ENCODE measurements around the gene CCND3.

The CCND3 gene

DNA sequence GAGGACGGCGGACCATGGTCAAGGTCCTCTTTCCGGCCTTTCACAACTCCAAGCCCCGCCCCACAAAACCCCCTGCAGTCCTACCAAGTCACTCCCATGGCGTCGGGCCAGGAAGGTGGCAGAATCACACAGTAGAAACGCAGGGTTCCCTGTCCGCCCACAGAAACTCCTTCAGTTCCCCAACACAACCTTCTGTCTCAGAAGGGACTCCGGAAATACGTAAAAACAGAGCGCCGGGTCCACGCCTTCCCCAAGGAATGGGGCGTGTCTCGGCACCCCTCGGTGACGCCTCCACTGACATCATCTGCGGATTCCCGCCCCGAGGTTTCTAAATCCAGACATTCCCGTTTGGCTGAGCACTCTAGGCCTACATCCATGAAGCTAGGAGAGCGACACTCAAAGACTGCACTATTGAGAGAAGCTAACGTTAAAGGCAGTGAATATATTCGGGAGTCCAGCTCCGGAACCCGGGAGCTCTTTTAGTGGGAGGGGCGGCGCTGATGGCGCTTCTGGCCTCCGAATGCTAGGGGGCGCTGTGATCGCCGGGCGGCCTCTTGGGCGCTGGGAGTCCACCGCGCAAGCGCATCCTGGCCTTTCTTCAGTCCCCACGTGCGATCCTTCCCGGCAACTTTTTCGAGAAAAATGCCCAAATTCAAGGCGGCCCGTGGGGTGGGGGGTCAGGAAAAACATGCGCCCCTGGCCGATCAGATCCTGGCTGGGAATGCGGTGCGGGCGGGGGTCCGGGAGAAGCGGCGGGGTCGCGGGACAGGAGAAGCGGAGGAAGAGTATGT is 20.5 kb downstream of the CCND3 start, which contains the start of the genes BYSL and MED20:
TSS of gene BYSL (plus strand) at position 579 of the 791 bp plus-strand sequence. CDS start at position 643, 64 bp downstream.
TSS of gene MED20 (minus strand) at position 219 of the 791 bp plus-strand sequence. CDS start at position 98, 121 bp downstream.
- DNase-seq = peak; percentile 91

DNA sequence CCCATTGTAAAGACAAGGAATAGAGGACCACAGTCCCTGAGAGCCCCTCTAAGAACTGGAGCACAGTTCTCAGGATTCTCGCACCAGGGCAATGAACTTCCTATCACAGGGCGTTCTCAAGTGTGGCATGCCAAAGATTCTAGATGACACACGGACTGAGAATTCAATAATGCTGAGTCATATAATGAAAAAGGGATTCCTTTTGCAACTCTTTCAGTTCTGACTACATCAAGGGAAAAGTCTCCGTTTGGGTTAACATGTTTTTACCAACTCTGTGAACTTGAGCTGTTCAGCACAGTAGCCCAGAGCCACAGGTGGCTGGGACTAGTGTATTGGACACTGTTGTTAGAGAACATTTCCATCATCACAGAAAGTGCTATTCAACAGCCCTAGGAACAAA is 24.1 kb downstream of the CCND3 start:
- DNase-seq = no peak

DNA sequence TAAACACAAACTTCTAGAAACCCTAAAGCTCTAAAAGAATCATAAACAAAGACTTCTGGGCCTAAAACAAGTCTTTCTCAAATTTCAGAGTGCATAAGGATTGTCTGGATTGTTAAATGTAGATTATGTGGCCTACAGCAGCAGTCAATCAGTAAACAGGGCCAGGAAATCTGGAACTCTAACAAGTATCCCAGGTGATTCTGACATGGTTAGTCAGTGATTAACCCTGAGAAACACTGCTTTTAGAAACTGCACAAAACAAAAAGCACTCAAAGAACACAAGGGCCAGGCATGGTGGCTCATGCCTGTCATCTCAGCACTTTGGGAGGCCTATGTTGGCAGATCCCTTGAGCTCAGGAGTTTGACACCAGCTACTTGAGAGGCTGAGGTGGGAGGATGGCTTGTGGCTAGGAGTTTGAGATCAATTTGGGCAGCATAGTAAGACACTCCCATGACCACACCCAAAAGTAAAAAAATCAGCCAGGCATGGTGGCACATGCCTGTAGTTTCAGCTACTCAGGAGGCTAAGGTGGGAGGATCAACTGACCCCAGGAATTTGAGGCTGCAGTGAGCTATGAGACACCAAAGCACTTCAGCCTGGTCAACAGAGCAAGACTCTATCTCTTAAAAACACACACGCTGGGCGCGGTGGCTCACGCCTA is 26.6 kb downstream of the CCND3 start:
- no peak for DNase-seq

DNA sequence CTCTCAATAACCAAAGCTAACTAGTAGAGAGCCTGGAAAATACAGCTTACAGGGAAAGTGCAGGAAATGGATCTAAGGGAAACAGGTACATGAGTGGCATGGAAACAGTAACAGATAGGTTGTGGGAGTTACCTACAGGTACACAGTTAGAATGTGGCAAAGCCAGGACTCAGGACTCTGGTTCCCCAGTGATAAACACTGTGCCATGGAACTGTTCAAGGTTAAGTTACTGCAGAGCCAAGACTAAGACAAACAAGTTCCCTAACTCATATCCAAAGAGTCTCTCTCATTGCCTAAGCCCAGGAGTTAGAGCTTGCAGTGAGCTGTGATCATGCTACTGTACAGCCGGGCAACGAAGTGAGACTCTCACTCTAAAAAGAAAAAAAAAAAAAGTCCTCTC is 27.3 kb downstream of the CCND3 start:
- DNase-seq = no peak

DNA sequence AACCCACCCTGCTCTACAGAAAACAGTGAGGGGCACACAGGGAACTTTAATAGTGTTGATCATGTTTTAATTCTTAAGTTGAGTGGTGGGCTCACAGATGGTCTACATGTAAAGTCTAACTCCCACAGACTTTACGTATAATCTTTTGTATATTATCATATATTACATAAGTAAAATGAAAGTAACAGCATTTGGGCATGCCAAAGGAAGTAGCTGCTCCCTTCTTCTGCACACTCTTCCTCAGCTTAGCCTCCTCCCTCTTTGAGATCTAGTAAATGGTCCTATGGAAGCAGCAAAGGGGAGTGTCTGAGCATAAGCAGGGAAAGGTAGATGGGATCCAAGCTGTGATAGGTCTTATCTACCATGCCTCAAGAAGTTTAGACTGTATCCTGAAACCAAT is 31.9 kb downstream of the CCND3 start:
- DNase-seq = no peak

DNA sequence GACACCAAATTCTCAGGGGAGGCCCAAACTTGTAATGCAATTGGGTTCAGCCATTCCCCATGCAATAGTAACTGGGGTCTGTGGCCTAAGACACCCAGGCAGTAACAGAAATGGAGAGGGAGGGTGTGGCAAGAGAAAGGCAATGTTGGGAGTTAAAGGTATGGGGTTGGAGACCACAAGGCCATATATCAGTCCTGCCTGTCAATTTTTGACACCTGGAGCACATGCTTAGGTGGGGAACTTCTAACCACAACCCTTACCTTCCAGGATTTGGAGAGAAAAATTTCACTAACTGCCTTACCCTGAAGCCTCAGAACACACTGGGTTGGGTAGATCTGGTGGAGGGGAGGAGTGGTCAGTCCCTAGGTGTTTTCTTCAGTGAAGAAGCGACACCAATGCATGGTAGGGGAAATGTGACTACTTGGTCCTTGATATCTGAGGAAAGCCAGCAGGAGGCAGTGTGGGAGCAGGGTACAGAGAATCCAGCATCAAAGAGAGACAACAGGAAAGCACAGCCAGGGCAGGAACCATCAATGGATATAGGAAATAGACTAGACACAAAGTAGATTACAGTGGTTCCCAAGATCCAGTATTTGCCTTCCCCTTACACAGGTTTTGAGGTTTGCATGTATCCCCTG is 39.6 kb downstream of the CCND3 start:
- peak; percentile 42 for DNase-seq

DNA sequence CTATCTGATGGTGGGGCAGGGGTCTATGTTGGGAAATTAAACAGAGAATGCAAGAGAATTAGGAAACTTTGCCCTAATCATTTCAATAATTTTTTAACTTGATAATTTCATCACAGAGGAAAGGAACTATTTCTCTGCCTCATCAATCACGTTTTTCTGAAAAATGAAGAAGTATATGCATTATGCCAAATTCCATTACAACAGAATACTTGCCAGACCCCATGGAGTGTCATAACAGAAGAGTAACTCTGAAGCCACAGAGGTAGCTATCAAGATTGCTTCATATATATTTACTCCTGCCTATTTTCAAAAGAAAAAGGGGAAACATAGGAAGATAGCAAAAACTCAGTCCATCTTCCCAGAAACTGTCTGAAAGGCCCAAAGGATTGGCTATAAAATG is 40.7 kb downstream of the CCND3 start:
- DNase-seq = no peak

DNA sequence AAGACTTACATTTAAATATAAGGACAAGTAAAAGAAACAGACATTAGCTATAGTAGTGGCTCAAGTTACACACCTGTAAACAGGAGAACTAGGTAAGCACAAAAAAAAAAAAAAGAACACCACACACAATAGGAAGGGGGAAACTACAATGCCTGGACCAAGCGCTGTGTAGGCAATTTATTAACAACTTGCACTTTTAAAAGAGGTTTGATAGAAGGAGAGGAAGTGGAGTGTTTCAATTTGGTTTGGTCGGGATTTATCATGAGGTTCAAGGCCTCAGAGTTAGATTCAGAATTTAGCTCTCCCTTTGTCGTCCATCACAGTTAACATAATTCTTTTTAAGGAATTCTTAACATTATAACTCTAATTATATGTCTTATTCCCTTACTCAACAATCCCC is 45.3 kb downstream of the CCND3 start:
- DNase-seq = no peak

DNA sequence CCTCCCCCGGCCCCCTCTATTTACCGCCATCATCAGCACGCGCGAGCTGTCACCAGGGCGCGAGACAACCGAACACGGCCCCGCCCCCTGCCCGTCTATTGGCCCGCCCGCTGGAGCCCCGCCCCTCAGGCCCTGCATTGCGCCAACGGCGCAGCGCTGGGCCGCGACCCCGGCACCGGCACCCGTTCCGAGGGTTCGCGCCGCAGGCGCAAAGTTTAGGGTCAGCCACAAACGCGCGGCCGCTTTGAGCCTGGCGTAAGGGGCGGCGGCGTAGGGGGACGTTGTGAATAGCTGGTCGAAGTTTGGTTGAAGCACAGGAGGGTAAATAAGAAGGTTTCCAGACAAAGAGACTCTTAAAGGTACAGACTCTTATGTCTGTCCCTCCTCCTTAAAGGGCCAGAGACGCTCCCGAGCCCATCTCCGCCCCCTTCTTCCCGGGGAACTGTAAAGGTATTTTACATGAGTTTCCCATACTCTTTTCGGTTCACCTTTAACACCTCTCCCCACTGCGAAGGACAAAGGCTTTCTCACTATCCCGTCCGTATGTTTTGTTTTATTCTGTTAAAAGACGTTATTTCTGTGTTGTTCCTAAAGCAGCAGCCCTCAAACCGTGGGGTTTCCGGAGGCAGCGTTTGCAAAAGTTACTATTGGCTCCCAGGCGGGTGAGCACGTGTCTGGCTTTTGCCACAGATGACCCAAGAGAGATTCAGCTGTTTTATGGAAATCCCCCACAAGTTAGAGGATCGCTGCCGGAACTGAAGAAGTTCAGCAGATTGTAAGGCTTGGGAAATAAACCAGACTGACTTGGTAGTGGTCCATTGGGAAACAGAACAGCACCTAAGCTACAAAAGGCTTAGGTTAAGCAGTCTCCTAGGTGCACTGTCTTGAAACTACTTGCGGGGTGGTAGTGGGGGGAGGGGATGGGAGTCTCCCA is 46.0 kb downstream of the CCND3 start, which contains the start of gene USP49:
TSS of gene USP49 (minus strand) at position 76 of the 934 bp plus-strand sequence. CDS start 88,392 bp downstream, outside the sequence.
- DNase-seq = peak; percentile 87

DNA sequence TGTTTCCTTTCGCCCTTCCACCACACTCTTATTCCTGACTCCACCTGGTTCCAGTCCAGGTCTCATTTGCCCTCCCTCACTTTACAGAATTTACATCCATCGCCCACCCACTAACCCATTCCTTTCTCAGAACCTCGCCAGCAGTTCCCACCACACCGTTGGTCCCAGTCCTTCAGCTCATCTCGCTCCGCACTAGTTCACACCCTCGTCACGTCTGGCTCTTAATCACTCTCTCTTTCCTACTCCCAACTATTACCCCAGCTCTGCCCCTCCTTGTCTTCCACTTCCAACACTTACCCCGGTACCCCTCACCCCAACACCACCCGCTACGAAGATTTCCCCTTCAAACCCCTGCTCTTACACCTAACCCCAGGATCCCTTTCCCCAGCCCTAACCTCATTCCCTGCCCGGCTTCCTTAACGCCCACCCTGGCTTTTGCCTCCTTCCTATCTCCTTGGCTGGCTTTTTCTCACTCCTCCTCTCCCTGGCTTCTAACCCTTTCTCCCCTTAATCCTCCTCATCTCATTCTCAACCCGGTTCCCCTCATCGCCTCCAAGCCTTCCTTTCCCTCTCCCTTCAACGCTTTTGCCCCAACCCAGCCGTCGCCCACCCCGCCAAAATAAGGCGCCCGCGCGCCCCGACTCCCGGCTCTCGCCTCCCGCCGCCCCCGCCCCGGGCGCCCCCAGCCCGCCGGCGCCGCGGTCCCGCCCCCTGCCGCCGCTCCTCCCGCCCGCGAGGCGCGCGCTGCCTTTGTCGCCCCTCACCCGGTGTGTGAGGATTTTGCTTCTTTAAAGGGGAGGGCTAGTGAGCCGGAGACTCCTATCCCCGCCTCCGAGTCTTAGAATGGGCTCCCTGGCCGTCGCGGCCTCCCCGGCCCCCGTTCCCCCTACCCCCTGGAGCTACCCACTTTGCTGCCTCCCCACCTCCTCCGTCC is 47.0 kb downstream of the CCND3 start:
- no peak for DNase-seq

DNA sequence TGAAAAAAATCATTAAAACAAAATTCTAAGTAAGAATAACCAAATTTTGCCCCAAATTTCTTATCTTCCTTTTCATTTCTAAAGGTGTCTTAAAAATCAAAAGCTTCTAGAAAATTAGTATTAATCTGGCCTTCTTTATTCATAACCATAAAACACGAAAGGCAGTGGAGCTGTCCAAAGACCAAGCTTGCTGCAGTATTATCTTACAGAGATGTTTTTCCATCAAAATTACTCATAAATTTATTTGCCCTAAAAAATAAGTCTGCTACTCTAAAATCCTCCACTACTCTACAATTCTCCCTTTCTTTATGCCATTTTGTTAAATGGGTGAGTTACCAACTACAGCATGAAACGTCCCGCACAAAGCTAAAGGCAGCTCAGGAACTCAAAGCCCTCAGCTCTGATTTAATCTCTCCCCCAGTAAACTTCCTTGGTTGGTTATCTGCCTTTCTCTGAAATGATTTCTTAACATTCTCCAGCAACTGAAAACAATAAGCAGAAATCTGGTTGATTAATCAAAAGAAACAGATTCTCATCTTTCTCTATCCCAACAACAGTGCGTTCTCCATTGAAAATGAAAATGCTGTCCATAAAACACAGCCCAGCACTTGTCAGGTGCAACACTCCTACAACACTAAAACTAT is 48.6 kb downstream of the CCND3 start:
- DNase-seq = no peak

DNA sequence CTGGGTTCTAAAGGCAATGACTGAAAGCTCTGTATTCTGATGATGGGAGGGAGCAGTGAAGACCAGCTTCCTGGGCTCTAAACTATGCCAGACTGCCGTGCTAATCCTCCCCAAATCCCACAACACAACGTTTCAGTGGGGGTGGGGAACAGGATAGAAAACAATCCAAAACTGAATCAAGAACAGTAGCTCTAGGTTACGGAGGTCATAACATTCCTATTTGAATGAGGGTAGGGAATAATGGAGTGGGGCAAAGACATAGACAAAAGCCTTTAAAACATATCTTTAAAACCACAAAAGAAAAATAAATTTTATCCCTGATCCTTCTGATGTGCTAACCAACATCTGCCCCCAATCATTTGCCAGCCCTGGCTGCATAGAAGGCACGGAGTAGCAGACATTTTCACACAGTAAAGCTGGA is 54.3 kb downstream of the CCND3 start:
- no peak for DNase-seq

DNA sequence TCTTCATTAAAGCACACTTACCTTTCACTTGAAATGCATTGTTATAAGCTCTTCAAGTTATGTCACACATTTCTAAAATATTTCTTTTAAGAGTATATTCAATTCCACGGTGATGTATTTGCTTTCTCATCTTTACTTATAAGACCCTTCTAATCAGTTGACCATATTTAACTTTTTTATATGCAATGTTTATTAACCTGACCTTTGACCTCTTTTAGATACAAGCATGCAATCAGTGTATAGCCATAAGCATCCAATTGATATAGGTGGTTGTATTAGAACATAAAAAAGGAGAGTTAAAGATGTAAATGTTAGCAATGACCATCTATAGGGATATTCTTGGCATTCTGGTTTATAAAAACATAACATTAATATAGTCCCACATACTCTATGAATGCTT is 55.7 kb downstream of the CCND3 start:
- no peak for DNase-seq

DNA sequence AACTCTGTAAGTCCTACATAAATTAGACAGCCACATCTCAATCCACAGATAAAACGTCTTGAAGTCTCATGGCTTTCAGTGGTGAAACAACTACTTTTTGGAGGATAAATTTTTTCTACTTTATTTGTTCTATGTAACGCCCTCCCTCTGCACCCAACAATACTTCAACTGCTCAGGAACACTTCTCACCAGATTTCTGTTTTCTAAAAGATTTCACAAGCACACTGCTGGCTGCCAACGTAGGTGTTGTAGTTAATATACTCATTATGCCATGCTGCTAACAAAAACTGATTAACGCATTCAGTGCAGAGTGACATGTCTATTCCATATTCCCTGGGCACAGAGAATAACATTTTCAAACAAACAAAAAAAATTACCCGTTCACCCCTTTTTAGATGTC is 56.7 kb downstream of the CCND3 start:
- no peak for DNase-seq

Measured in effector CD4-positive, alpha-beta T cell (primary cell).